Stomach (tissue), 4 donors: Measurements from ENCODE around the gene CYP26B1.

Experiments used
- CTCF ChIP-seq, 7 experiments: fragments of 450-650 bp in 4 of 7; fragments of 200-600 bp in 3 of 7; sonication (generic) in 3 of 7; IDR thresholded peaks; one replicate each; pipeline ENCODE4 v1.5.1; 2016 to 2019; ENCODE audit warnings: antibody characterized with exemption in 7 of 7, control low read depth in 2 of 7, mild to moderate bottlenecking in 1 of 7
- POLR2AphosphoS5 ChIP-seq, 3 donors: sonication (generic); formaldehyde crosslinking; IDR thresholded peaks; one replicate each; pipeline ENCODE4 v1.6.1; 2016; ENCODE audit warnings: antibody characterized with exemption in 3 of 3

- TF ChIP-seq CTCF (IDR thresholded peaks at IDR 0.05) = no peak
- no peak for TF ChIP-seq POLR2AphosphoS5 (IDR thresholded peaks at IDR 0.05)
Observed at GRCh38 chr2:72096181-72096580, 51.5 kb downstream of the CYP26B1 start.
